HL-60 (cell line): ENCODE results near the gene PLA2R1.

ENCODE experiments used
- DNase-seq, 2 experiments: peaks; one replicate each; pipeline ENCODE4 v3.0.0-alpha.2; 2010 to 2020; ENCODE audit warnings: low read depth in 1 of 2, low spot score in 1 of 2
- H3K27ac ChIP-seq: fragments of 250-450 bp; sonication (Bioruptor Pico); replicated peaks from 2 replicates; pipeline ENCODE4 v1.5.1; 2020; ENCODE audit warnings: mild to moderate bottlenecking, moderate library complexity
- H3K27me3 ChIP-seq: fragments of 250-450 bp; sonication (Bioruptor Pico); 2 replicates; pipeline ENCODE4 v1.5.1; 2021; ENCODE audit warnings: mild to moderate bottlenecking, moderate library complexity; ENCODE audit not compliant: insufficient read depth, poor library complexity, severe bottlenecking
- H3K4me3 ChIP-seq: replicated peaks from 2 replicates; pipeline ENCODE4 v1.5.1; 2011; ENCODE audit warnings: mild to moderate bottlenecking, control low read depth, low read length; ENCODE audit not compliant: insufficient read depth
- GABPA ChIP-seq: IDR thresholded peaks from 2 replicates; pipeline ENCODE4 v1.6.1; 2012; ENCODE audit warnings: low read depth
- POLR2AphosphoS5 ChIP-seq: IDR thresholded peaks from 2 replicates; pipeline ENCODE4 v1.6.1; 2012; ENCODE audit warnings: low read depth
- SPI1 ChIP-seq: IDR thresholded peaks from 2 replicates; pipeline ENCODE4 v1.6.1; 2012; ENCODE audit warnings: low read depth, mild to moderate bottlenecking, borderline replicate concordance
- TF ChIP-seq, protein P1 (sequence below): IDR thresholded peaks from one replicate; pipeline ENCODE4 v1.5.1; 2011; ENCODE audit warnings: low read length, control low read depth, inconsistent platforms; ENCODE audit not compliant: insufficient read depth
- TF ChIP-seq, protein P2 (sequence below): IDR thresholded peaks from 2 replicates; pipeline ENCODE4 v1.6.1; 2012; ENCODE audit warnings: low read depth; ENCODE audit not compliant: insufficient replicate concordance

PLA2R1 gene

DNA sequence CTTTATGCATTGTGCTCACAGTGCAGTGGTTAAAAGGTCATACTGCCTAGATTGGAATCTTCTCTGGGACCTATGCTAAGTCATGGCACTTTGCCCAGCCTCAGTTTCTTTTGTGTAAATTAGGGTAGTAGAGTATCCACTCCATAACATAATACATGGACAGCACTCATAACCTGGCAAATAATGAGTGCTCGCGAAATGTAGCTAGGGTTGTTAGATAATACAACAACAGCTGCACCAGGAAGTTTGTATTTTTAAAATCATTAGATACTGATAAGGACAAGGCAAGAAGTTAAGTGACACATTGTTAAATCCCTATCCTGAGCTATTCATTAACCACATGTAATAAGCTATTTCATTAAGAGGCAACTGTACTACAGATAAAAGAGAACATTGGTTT lies 13.8 kb upstream of the PLA2R1 start:
- no peaks in the 10 kb centered on the region for H3K27me3 ChIP-seq
- TF ChIP-seq, protein P1, sequence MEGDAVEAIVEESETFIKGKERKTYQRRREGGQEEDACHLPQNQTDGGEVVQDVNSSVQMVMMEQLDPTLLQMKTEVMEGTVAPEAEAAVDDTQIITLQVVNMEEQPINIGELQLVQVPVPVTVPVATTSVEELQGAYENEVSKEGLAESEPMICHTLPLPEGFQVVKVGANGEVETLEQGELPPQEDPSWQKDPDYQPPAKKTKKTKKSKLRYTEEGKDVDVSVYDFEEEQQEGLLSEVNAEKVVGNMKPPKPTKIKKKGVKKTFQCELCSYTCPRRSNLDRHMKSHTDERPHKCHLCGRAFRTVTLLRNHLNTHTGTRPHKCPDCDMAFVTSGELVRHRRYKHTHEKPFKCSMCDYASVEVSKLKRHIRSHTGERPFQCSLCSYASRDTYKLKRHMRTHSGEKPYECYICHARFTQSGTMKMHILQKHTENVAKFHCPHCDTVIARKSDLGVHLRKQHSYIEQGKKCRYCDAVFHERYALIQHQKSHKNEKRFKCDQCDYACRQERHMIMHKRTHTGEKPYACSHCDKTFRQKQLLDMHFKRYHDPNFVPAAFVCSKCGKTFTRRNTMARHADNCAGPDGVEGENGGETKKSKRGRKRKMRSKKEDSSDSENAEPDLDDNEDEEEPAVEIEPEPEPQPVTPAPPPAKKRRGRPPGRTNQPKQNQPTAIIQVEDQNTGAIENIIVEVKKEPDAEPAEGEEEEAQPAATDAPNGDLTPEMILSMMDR, result no peak
- no peak for TF ChIP-seq SPI1
- TF ChIP-seq, protein P2, sequence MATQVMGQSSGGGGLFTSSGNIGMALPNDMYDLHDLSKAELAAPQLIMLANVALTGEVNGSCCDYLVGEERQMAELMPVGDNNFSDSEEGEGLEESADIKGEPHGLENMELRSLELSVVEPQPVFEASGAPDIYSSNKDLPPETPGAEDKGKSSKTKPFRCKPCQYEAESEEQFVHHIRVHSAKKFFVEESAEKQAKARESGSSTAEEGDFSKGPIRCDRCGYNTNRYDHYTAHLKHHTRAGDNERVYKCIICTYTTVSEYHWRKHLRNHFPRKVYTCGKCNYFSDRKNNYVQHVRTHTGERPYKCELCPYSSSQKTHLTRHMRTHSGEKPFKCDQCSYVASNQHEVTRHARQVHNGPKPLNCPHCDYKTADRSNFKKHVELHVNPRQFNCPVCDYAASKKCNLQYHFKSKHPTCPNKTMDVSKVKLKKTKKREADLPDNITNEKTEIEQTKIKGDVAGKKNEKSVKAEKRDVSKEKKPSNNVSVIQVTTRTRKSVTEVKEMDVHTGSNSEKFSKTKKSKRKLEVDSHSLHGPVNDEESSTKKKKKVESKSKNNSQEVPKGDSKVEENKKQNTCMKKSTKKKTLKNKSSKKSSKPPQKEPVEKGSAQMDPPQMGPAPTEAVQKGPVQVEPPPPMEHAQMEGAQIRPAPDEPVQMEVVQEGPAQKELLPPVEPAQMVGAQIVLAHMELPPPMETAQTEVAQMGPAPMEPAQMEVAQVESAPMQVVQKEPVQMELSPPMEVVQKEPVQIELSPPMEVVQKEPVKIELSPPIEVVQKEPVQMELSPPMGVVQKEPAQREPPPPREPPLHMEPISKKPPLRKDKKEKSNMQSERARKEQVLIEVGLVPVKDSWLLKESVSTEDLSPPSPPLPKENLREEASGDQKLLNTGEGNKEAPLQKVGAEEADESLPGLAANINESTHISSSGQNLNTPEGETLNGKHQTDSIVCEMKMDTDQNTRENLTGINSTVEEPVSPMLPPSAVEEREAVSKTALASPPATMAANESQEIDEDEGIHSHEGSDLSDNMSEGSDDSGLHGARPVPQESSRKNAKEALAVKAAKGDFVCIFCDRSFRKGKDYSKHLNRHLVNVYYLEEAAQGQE, result no peak
- no peak for TF ChIP-seq POLR2AphosphoS5
- no peak for TF ChIP-seq GABPA
- no peak overlapping the region for H3K4me3 ChIP-seq
- H3K27ac ChIP-seq, result no peak overlapping the region
- DNase-seq, result no peak

DNA sequence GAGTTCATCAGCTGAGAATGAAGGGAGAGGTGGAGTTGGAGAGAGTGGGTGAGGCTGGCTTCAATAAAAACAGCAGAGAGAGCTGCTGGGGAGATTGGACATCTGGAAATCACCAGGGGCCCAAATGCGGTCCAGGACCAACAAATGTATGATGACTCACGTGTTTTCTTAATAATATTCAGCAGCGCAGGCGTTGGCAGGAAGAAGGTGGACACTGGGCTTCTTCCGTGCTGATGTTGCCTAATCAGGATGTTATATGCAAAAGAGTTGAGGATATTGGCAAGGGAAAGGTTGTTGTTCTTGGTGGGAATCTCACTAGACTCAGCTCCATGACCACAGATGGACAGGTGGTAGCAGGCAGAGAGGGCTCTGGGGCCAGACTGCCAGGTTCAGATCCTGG lies 12.8 kb upstream of the PLA2R1 start:
- TF ChIP-seq POLR2AphosphoS5, result no peak
- TF ChIP-seq, protein P1, result no peak
- TF ChIP-seq, protein P2, result no peak
- TF ChIP-seq SPI1, result no peak
- no peak for TF ChIP-seq GABPA
- no peak overlapping the region for H3K4me3 ChIP-seq

DNA sequence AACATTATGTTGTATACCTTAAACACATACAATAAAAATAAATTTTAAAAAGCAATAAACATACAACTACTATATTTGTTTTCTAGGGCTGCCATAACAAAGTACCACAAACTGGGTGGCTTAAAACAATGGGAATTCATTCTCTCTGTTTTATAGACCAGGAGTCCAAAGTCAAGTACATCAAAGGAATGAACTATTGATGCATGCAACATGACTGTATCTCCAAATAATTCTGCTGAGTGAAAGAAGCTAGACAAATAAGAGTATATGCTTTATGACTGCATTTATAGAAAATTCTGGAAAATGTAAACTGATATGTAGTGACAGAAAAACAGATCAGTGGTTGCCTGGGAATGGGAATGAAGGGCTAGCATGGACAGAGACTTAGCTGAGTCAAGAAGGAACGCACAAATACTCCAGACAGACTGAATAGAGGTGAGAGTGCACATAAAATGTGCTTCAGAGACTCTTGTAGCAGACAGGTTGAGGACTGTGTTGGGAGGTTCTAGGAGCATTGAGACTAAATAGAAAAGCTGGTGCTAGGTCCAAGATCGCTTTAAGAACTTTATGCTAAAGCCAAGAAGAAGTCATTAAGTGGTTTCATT lies 11.0 kb upstream of the PLA2R1 start:
- Histone ChIP-seq H3K4me3 (no peak overlapping the region), H3K27ac (no peak overlapping the region), H3K27me3 (no peaks in the 10 kb centered on the region)
- no peak for DNase-seq
- TF ChIP-seq, protein P2, result no peak
- TF ChIP-seq POLR2AphosphoS5, result no peak
- TF ChIP-seq, protein P1, result no peak
- TF ChIP-seq GABPA, result no peak
- no peak for TF ChIP-seq SPI1

More for the DNA sequence above, 12.8 kb upstream of the PLA2R1 start:
- Histone ChIP-seq H3K27ac (no peak overlapping the region), H3K27me3 (no peaks in the 10 kb centered on the region)
- no peak for DNase-seq
